GM21447 (cell line): ENCODE measurements around the gene MRPL20.

Source experiments
- ATAC-seq: cut with Tn5 transposase; IDR thresholded peaks from one replicate; pipeline ENCODE4 v1.9.1; 2021; ENCODE audit not compliant: unreplicated experiment

The MRPL20 gene

GRCh38 chr1:1366699-1367066 lies 40.4 kb downstream of the MRPL20 start:
- no peak for ATAC-seq

- ATAC-seq = no peak
These were observed 41.0 kb downstream of the MRPL20 start for GRCh38 chr1:1365875-1366698.

GRCh38 chr1:1364266-1364665 lies 42.8 kb downstream of the MRPL20 start:
- no peak for ATAC-seq

- ATAC-seq = no peak
These were observed 45.1 kb downstream of the MRPL20 start for GRCh38 chr1:1361982-1362423.

DNA sequence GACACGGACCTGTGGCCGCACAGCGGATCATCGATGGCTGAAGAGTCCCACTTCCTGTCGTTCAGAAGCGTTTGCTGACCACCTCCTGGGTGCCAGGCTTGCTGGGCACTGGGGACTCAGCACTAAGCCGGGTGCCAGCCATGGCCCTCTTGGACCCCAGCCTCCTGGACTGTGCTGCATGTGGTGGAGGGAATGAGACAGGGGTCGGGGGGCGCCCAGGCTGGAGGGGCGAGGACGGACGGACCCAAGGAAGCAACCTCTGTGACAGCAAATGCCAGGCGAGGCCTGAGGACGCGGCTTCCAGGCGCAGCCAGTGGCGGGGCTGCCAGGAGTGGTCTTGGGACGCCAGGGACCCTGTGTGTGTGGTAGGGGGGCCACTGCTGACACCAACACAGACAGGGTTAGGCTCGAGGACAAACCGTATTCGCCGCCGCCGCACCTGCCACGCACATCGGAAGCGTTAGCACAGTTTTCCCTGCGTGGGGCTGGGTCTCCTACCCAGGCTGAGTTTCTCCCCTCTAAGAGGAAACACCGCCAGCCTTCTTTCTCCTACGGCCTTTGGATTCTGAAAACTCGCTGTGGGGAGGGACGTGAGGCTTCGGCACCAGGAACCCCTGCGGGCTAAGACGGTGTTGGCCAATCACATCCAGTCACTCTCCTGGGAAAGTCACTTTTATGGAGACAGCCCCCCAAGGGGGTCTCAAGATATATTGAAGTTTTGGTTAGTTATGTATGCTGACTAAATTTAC lies 45.7 kb downstream of the MRPL20 start:
- ATAC-seq = no peak

DNA sequence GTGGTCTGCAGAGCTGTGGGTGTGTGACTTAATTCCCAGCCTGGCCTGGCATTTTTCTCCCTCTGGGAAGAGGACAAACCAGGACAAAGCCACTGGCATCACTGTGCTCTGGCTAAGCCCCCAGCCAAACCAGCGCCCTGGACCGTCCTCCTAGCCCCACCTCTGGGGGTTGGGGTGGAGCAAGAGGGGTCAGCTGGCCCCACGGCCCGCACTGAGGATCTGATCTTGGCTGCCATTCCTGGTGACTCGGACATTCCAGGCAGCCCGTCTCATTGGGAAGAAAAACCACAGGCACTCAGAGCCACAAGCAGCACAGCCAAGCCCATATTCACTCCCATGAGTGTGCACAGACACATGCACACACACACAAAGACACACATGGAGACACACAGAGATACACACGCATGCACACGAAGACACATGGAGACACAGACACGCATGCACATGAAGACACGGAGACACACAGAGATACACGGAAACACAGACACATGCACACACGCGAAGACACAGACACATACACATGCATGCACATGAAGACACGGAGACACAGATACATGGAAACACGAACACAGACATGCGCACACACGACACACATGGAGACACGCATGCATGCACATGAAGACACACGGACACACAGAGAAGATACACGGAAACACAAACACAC lies 46.5 kb downstream of the MRPL20 start:
- ATAC-seq = no peak

- ATAC-seq = no peak
These were observed 47.2 kb downstream of the MRPL20 start for GRCh38 chr1:1359664-1360468.

GRCh38 chr1:1359308-1359663 lies 47.8 kb downstream of the MRPL20 start:
- ATAC-seq = no peak

- no peak for ATAC-seq
These were observed 48.4 kb downstream of the MRPL20 start, which contains the start of gene MXRA8 for GRCh38 chr1:1358433-1359271. TSS of gene MXRA8 (minus strand) at chr1:1358555. CDS start at chr1:1358504, 51 bp downstream.

GRCh38 chr1:1357871-1358432 lies 49.1 kb downstream of the MRPL20 start:
- ATAC-seq = no peak

DNA sequence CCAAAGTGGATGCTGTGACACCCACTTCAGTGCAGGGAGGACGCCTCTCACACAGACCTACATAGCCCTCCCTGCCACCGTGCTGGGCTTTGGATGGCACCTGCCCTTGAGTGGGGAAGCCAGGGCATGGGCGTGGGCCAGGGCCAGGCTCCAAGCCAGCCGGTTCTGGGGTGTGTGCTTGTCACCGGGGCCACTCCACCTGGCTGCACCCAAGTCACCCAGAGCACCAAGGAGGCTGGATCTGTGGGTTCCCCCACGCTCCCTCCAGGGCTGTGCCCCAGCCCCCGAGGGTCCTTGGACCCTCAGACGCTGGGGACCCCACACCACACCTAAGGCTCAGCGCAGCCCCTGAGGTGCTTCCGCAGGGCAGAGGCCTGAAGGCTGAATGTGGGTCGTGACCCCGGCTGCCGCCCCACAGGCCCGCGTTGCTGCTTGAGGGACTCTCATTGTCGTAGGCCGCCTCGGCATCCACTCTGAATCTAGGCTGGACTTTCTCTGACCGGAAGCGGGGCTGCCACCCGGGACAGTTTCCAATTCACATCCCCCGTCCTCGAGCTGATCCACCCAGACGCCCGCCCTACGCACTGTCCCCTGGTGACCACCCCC lies 50.2 kb downstream of the MRPL20 start:
- ATAC-seq = no peak

GRCh38 chr1:1356166-1356795 lies 50.8 kb downstream of the MRPL20 start:
- no peak for ATAC-seq

DNA sequence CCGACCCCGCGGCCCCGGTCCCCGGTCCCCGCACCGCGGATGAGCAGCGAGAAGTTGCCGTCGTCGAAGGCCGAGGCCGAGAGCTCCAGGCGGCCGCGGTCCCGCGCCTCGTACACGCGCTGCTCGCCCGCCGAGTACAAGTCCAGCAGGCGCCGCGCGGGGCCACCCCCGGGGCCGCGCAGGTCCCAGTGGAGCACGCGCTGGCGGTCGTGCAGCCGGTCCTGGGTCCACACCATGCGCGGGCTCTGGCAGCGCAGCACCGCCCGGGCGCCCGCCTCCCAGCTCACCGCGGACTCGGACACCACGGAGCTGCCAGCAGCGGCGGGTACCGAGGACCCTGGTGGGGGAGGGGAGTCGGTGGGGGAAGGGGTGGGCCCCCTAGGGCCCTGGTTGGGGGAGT lies 51.7 kb downstream of the MRPL20 start:
- ATAC-seq = no peak

- no peak for ATAC-seq
These were observed 52.5 kb downstream of the MRPL20 start for GRCh38 chr1:1354271-1355247.

DNA sequence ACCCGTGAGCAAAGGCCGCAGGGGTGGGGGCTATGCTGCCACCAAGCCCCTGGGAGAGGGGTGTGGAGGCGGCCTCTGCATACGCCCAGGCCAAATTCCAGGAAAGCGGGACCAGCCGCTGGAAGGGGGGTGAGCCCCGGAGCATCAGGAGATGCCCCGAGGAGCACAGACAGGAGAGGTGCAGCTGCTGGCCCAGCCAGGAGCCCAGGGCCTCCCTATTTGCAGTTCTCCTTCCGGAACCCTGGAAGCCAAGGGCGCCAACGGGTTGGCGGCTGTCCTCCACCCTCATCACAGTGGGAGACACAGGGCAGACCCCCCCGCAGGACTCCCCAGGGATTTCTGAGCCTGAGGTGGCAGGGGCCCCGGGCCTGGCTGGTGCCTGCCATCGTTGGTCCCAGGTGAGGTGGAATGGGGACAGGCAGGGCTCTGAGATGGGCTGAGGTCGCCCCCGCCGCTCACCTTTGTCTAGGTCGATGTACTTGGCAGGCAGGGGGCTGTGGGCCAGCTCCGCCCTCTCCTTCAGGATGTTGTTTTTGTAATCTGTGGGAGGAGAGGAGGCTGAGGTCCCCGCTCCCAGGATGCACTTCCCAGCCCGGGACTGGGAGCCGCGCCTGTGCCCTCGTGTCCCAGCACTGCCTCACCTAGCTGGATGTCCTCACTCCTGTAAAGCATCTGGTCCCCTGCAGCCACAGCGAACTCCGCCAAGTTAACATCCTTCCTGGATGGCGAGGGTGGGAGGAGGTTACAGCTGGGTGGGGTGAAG lies 53.5 kb downstream of the MRPL20 start:
- ATAC-seq = no peak

DNA sequence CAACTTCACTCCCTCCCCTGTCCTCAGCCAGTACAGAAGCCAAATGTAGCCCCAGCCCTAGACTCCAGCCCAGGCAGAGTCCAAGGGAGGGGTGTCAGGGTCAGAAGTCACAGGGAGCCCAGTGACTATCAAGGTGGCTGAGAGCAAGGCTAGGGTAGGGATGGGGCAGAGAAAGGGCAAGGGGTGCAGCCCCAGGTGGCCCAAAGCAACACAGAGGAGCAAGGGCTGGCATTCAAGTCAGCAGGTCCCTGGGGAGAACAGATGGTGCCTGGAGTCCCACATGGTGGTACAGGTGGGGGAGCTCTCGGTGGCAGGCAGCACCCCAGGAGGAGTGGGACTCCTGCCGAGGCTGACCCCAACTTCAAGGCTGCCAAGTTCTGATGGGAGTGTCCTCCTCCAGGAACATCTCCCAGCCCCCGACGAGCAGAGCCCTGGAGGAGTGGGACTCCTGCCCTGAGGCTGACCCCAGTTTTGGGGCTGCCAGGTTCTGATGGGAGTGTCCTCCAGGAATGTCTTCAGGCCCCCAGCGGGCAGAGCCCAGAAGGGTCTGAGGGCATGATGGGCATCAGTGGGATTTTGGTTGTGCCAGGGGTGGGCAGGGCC lies 54.2 kb downstream of the MRPL20 start:
- ATAC-seq = no peak
